Loucy (cell line): Measurements from ENCODE around the gene NCAPD2.

Source experiments
- EZH2phosphoT487 ChIP-seq: fragments of 200-600 bp; IDR thresholded peaks from 2 replicates; pipeline ENCODE4 v1.6.1; 2018; ENCODE audit warnings: antibody characterized with exemption, mild to moderate bottlenecking, moderate library complexity, borderline replicate concordance
- TF ChIP-seq, protein P1 (sequence below): fragments of 200-600 bp; sonication (generic); conservative IDR thresholded peaks from 2 replicates; pipeline ENCODE4 v1.5.1; 2014; ENCODE audit warnings: mild to moderate bottlenecking, antibody characterized with exemption, low read length

DNA sequence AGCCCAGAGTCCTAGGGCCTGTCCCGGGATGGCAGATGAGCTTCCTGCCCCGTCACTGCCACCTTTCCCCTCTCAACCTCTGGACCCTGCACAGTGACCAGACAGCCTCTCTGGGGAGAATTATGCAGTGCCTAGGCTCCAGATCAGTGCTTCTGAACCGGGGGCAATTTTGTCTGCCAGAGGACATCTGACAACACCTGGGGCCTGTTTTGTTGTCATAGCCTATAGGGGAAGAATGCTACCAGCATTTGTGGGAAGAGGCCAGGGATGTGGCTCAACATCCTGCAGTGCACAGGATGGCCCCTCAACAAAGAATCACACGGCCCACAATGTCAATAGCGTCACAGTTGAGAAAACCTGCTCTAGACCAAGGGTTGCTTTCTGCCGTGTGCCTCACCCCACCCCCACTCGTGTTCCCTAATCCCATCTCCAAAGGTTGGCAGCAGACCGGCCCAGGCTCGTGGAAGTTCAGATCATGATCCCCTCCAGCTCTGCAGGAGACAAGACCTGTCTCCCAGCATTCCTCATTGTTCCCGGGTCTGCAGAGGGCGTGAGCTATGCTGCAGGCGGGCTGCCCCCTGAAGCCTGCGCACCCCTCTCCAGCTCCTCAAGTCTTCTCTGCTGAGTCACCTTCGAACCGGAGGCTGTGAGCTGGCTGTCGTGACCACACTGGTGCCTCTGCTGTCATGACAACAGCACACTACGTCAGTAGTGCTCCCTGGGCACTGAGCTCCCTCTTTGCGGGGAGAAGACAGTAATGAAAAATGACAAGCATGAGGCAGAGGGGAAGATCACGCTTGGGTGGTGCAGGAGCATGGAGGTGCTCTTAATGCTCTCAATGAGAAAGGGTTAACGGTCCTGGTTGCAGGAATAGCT, 38.4 kb downstream of the NCAPD2 start:
- TF ChIP-seq, protein P1, sequence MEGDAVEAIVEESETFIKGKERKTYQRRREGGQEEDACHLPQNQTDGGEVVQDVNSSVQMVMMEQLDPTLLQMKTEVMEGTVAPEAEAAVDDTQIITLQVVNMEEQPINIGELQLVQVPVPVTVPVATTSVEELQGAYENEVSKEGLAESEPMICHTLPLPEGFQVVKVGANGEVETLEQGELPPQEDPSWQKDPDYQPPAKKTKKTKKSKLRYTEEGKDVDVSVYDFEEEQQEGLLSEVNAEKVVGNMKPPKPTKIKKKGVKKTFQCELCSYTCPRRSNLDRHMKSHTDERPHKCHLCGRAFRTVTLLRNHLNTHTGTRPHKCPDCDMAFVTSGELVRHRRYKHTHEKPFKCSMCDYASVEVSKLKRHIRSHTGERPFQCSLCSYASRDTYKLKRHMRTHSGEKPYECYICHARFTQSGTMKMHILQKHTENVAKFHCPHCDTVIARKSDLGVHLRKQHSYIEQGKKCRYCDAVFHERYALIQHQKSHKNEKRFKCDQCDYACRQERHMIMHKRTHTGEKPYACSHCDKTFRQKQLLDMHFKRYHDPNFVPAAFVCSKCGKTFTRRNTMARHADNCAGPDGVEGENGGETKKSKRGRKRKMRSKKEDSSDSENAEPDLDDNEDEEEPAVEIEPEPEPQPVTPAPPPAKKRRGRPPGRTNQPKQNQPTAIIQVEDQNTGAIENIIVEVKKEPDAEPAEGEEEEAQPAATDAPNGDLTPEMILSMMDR = no peak
- TF ChIP-seq EZH2phosphoT487 = no peak
